Stimulated activated naive CD8-positive, alpha-beta T cell treated with anti-CD3 and anti-CD28 coated beads, Interleukin-15, amount 100 ng/mL, for 72 hours (primary cell): Measurements from ENCODE around the gene IQSEC3.
A peak's percentile ranks its signal among the peaks of the same experiment; 100 is the strongest.
"Not testable (repeated sequence)": the region's sequence is repeated elsewhere in the genome, so short reads cannot be mapped to it uniquely, and the experiment has no call there.

Experiments
- ATAC-seq: fragments of 150-1000 bp; cut with Tn5 transposase; 2 replicates; pipeline ENCODE4 v1.10.0; 2021; ENCODE audit warnings: mild to moderate bottlenecking, moderate library complexity
- DNase-seq, 2 donors: peaks; one replicate each; pipeline ENCODE4 v3.0.0; 2021 to 2022
- H3K27ac Mint-ChIP-seq, 2 donors: one replicate each; pipeline ENCODE4 v1.8.0; 2022; ENCODE audit warnings: mild to moderate bottlenecking in 2 of 2, mixed read lengths in 2 of 2, moderate library complexity in 2 of 2
- H3K27me3 Mint-ChIP-seq: one replicate; pipeline ENCODE4 v1.8.0; 2022; ENCODE audit warnings: mixed read lengths
- H3K4me1 Mint-ChIP-seq: one replicate; pipeline ENCODE4 v1.8.0; 2022; ENCODE audit warnings: mild to moderate bottlenecking, mixed read lengths
- H3K4me3 Mint-ChIP-seq, 2 donors: one replicate each; pipeline ENCODE4 v1.8.0; 2022; ENCODE audit warnings: mild to moderate bottlenecking in 2 of 2, mixed read lengths in 2 of 2, moderate library complexity in 1 of 2
- H3K9me3 Mint-ChIP-seq, 2 donors: one replicate each; pipeline ENCODE4 v1.8.0; 2022; ENCODE audit warnings: mixed read lengths in 2 of 2

IQSEC3 gene

GRCh38 chr12:177980-178828, 111.6 kb downstream of the IQSEC3 start:
- no peaks in the 10 kb centered on the region for H3K9me3 Mint-ChIP-seq
- peaks cover 10% of the 10 kb centered on the region for H3K4me1 Mint-ChIP-seq
- ATAC-seq, result no peak
- no peak for DNase-seq
- H3K27ac Mint-ChIP-seq, result no peak overlapping the region
- no peak overlapping the region for H3K4me3 Mint-ChIP-seq
- H3K27me3 Mint-ChIP-seq, result peaks cover 27% of the 10 kb centered on the region

GRCh38 chr12:178829-179109, 112.2 kb downstream of the IQSEC3 start:
- DNase-seq, result no peak
- Mint-ChIP-seq H3K4me3 (no peak overlapping the region), H3K27ac (no peak overlapping the region), H3K27me3 (peaks cover 31% of the 10 kb centered on the region), H3K9me3 (no peaks in the 10 kb centered on the region), H3K4me1 (peaks cover 10% of the 10 kb centered on the region)
- no peak for ATAC-seq

GRCh38 chr12:179131-179884, 112.7 kb downstream of the IQSEC3 start:
- Mint-ChIP-seq H3K4me3 (no peak overlapping the region), H3K9me3 (no peaks in the 10 kb centered on the region), H3K27me3 (peaks cover 33% of the 10 kb centered on the region), H3K4me1 (peaks cover 10% of the 10 kb centered on the region), H3K27ac (no peak overlapping the region)
- no peak for ATAC-seq
- no peak for DNase-seq

DNA sequence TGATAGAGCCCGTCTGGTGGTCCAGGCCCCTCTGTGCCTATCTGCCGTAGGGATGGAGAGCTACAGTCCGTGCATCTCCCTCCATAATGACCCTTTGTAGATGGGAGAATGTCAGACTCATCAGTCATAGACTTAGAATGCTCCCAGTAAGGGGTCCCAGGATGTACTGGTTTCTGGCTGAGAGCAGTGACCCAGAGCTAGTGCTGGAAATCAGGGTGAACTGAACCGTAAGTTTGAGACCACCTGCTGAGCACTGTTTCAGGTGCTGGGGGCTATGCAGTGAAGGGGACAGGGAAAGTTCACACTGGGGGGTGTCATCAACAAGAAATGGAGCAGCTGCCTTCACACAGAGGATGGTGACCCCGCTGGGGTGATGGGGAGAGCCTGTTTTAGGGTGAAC, 113.3 kb downstream of the IQSEC3 start:
- Mint-ChIP-seq H3K4me3 (no peak overlapping the region), H3K4me1 (peaks cover 10% of the 10 kb centered on the region), H3K27ac (no peak overlapping the region), H3K27me3 (peaks cover 35% of the 10 kb centered on the region), H3K9me3 (no peaks in the 10 kb centered on the region)
- no peak for ATAC-seq
- no peak for DNase-seq

- no peak for DNase-seq
- peaks cover 41% of the 10 kb centered on the region for H3K27me3 Mint-ChIP-seq
- no peak overlapping the region for H3K27ac Mint-ChIP-seq
- peak; percentile 55 for ATAC-seq
- H3K9me3 Mint-ChIP-seq, result no peaks in the 10 kb centered on the region
- no peak overlapping the region for H3K4me3 Mint-ChIP-seq
- H3K4me1 Mint-ChIP-seq, result peaks cover 10% of the 10 kb centered on the region
Observed at GRCh38 chr12:180445-180844, 113.9 kb downstream of the IQSEC3 start.

DNA sequence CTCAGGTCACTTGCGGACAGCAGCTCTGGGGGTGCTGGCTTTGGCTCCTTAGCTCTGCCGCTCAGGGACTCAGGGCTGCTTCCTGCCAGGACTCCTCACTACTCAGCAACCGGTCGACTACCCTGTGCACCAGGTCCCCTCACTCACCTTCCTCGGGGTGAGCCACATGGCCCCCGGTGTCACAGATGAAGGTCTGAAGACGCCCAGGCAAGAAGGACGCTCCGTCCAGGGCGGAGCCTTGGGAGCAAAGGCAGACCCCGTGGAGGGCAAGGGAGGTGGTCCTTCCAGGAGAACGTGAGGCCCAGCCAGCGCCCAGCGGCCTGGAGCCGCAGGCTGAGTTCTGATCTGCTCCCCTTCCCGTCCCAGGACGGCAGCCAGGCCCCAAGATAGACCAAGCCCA, 115.4 kb downstream of the IQSEC3 start:
- peaks cover 10% of the 10 kb centered on the region for H3K4me1 Mint-ChIP-seq
- H3K4me3 Mint-ChIP-seq, result no peak overlapping the region
- ATAC-seq, result no peak
- H3K9me3 Mint-ChIP-seq, result no peaks in the 10 kb centered on the region
- peaks cover 54% of the 10 kb centered on the region for H3K27me3 Mint-ChIP-seq
- no peak for DNase-seq
- H3K27ac Mint-ChIP-seq, result no peak overlapping the region

GRCh38 chr12:182381-182892, 115.9 kb downstream of the IQSEC3 start:
- H3K27ac Mint-ChIP-seq, result no peak overlapping the region
- no peak overlapping the region for H3K4me3 Mint-ChIP-seq
- H3K4me1 Mint-ChIP-seq, result peaks cover 10% of the 10 kb centered on the region
- DNase-seq (no peak), ATAC-seq (no peak)
- no peaks in the 10 kb centered on the region for H3K9me3 Mint-ChIP-seq
- H3K27me3 Mint-ChIP-seq, result peaks cover 59% of the 10 kb centered on the region

DNA sequence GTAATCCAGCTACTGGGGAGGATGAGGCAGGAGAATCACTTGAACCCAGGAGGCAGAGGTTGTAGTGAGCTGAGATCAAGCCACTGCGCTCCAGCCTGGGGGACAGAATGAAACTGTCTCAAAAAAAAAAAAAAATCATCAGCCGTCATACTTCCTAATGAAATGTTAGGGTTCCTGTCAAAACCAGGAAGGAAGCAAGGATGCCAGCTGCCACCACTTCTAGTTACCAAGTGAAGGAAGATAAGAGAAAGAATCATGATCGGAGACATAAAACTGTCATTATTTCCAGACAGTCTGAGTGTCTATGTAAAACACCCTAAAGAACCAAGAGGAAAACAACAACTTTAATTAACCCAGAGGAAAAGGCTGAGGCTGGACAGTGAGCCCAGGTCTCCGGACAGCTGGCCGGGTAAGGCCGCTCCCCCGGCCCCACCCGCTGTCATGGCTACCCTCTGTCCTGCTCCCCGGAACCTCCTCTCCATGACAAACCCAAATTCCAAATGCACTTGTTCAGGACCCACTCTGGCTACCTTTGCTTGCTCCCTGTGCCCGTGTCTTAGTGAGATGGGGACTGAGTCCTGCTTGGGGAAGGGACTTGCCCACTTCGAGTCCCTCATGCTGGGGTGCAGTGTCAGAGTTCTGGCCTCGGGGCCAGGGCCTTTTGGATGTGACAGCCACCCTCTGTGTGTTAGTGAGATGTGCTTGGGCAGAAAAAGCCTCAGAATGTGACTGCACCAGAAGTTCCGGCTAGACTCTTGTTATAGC, 118.4 kb downstream of the IQSEC3 start:
- no peak overlapping the region for H3K4me3 Mint-ChIP-seq
- H3K27me3 Mint-ChIP-seq, result peaks cover 58% of the 10 kb centered on the region
- H3K4me1 Mint-ChIP-seq, result peaks cover 18% of the 10 kb centered on the region
- no peaks in the 10 kb centered on the region for H3K9me3 Mint-ChIP-seq
- no peak for DNase-seq
- H3K27ac Mint-ChIP-seq, result no peak overlapping the region
- no peak for ATAC-seq

- H3K27ac Mint-ChIP-seq, result no peak overlapping the region
- ATAC-seq (no peak), DNase-seq (no peak)
- peaks cover 63% of the 10 kb centered on the region for H3K27me3 Mint-ChIP-seq
- H3K4me3 Mint-ChIP-seq, result no peak overlapping the region
- no peaks in the 10 kb centered on the region for H3K9me3 Mint-ChIP-seq
- H3K4me1 Mint-ChIP-seq, result peaks cover 12% of the 10 kb centered on the region
Observed at GRCh38 chr12:185576-185955, 119.0 kb downstream of the IQSEC3 start.

DNA sequence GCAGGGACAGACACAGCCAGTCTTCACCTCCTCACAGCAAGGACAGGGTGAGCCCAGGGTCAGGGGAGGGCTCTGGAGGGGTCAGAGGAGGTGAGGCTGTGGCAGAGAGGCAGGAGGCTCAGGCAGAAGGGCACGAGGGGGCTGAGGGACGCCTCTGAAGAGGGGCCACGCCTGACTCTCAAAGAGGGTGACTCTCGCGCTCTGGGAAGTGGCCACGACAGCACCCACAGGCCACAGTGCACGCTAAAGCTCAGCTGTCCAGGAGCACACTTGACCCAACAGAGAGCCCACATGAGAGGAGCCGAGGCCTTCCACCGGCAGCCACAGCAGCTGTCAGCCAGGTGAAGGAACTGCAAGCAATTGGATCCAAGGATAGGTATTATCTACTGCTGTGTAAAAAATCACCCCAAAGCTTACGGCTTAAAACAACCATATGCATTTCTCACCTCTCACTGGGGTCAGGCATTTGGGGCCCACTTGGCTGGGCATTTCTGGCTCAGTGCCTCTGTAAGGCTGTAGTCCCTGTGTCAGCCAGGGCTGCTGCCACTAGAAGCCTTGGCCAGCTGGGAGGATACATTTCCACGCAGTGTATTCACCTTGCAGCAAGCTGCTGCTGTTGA, 119.5 kb downstream of the IQSEC3 start:
- ATAC-seq (no peak), DNase-seq (no peak)
- Mint-ChIP-seq H3K4me1 (peaks cover 10% of the 10 kb centered on the region), H3K9me3 (no peaks in the 10 kb centered on the region), H3K4me3 (no peak overlapping the region), H3K27ac (no peak overlapping the region), H3K27me3 (peaks cover 67% of the 10 kb centered on the region)

DNA sequence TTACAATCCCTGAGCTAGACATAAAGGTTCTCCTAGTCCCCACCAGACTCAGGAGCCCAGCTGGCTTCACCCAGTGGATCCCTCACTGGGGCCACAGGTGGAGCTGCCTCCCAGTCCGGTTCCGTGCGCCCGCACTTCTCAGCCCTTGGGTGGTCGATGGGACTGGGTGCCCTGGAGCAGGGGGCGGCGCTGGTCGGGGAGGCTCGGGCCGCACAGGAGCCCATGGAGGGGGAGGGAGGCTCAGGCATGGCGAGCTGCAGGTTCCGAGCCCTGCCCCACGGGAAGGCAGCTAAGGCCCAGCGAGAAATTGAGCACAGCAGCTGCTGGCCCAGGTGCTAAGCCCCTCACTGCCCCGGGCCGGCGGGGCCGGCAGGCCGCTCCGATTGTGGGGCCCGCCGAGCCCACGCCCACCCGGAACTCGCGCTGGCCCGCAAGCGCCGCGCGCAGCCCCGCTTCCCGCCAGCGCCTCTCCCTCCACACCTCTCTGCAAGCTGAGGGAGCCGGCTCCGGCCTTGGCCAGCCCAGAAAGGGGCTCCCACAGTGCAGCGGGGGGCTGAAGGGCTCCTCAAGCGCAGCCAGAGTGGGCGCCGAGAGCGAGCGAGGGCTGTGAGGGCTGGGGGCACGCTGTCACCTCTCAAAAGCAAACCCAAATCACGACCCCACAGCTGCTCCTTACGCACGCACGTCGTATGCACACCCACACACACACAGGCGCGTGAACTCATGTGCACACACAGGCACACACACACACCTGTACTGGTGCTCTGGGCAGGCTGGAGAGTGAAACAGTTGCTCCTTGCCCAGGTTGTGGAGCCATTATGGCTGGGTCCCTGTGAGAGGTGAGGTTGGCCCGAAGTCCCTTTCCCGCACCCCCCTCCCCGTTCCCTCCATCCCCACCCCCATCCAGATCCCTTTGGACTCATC, 121.7 kb downstream of the IQSEC3 start:
- ATAC-seq, result peak; percentile 29
- peak overlapping the region; percentile 67 to 77 for H3K4me3 Mint-ChIP-seq
- H3K9me3 Mint-ChIP-seq, H3K27ac Mint-ChIP-seq, DNase-seq: not testable (repeated sequence)
- peaks cover 74% of the 10 kb centered on the region for H3K27me3 Mint-ChIP-seq
- peaks cover 10% of the 10 kb centered on the region for H3K4me1 Mint-ChIP-seq

GRCh38 chr12:188910-189621, 122.5 kb downstream of the IQSEC3 start:
- ATAC-seq (peak; percentile 83), DNase-seq (peak; percentile 45 to 56)
- H3K9me3 Mint-ChIP-seq, result no peaks in the 10 kb centered on the region
- H3K27ac Mint-ChIP-seq, result no peak overlapping the region
- peaks cover 69% of the 10 kb centered on the region for H3K27me3 Mint-ChIP-seq
- H3K4me1 Mint-ChIP-seq, result peaks cover 10% of the 10 kb centered on the region
- H3K4me3 Mint-ChIP-seq, result peak overlapping the region; percentile 67 to 77

GRCh38 chr12:189622-189962, 123.0 kb downstream of the IQSEC3 start:
- DNase-seq, result no peak
- no peaks in the 10 kb centered on the region for H3K9me3 Mint-ChIP-seq
- no peak overlapping the region for H3K4me3 Mint-ChIP-seq
- H3K27ac Mint-ChIP-seq, result no peak overlapping the region
- ATAC-seq, result no peak
- H3K4me1 Mint-ChIP-seq, result peaks cover 10% of the 10 kb centered on the region
- H3K27me3 Mint-ChIP-seq, result peaks cover 69% of the 10 kb centered on the region

DNA sequence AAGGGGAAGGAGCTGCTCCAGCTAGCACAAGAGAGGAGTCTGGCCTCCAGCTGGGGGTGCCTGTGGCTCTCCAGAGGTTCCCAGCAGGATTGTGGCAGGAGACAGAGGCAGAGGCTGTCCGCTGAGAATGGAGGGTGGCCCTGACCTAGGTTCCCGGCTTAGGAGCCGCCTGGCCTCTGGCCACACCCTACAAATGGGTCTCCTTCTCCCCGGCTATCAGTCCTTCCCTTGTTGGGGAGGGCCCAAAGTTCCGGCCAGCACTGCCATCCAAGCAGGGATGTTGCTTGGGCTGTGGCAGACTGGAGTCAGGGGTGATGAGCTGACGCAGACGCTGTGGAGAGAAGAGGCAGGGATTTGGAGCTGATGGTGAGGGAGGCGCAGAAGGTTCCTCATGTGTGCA, 124.3 kb downstream of the IQSEC3 start:
- Mint-ChIP-seq H3K9me3 (no peaks in the 10 kb centered on the region), H3K27me3 (peaks cover 56% of the 10 kb centered on the region), H3K27ac (no peak overlapping the region), H3K4me1 (peaks cover 10% of the 10 kb centered on the region), H3K4me3 (no peak overlapping the region)
- no peak for ATAC-seq
- DNase-seq, result no peak
